Right lobe of liver (tissue), 6 donors: Measurements from ENCODE around the gene NFIA. TPM values are rescaled to one million over a fixed set of nuclear protein-coding genes. Genes with fewer than 3 reads are reported as not detected.

Experiments
- ATAC-seq, 4 donors: fragments of 200-7000 bp; cut with Tn5 transposase; one replicate each; pipeline ENCODE4 v1.9.1; 2020; ENCODE audit warnings: mild to moderate bottlenecking in 4 of 4, moderate library complexity in 4 of 4
- DNase-seq, 3 donors: peaks; one replicate each; pipeline ENCODE4 v3.0.0-alpha.2; 2020
- H3K27ac ChIP-seq, 3 donors: fragments of 200-600 bp; one replicate each; pipeline ENCODE4 v1.8.0; 2022
- H3K27me3 ChIP-seq, 2 donors: fragments of 200-600 bp; one replicate each; pipeline ENCODE4 v1.8.0; 2022
- H3K36me3 ChIP-seq, 4 donors: fragments of 200-600 bp; sonication (generic) in 1 of 4; one replicate each; pipeline versions ENCODE4 v1.5.1 to v1.8.0; 2017 to 2022; ENCODE audit warnings: control low read depth in 1 of 4
- H3K4me1 ChIP-seq, 4 donors: fragments of 200-600 bp; sonication (generic) in 1 of 4; one replicate each; pipeline versions ENCODE4 v1.5.1 to v1.8.0; 2017 to 2022; ENCODE audit warnings: control low read depth in 1 of 4
- H3K4me3 ChIP-seq, 3 donors: fragments of 200-600 bp; one replicate each; pipeline ENCODE4 v1.8.0; 2022
- H3K9me3 ChIP-seq, 4 donors: fragments of 200-600 bp; sonication (generic) in 1 of 4; one replicate each; pipeline versions ENCODE4 v1.5.1 to v1.8.0; 2017 to 2022; ENCODE audit warnings: control low read depth in 1 of 4
- CTCF ChIP-seq, 4 donors: fragments of 200-600 bp in 3 of 4; fragments of 450-650 bp in 1 of 4; IDR thresholded peaks; one replicate each; pipeline versions ENCODE4 v1.5.1 to v1.8.0; 2016 to 2022; ENCODE audit warnings: antibody characterized with exemption in 4 of 4, mild to moderate bottlenecking in 2 of 4
- POLR2A ChIP-seq: fragments of 450-650 bp; IDR thresholded peaks from one replicate; pipeline ENCODE4 v1.6.1; 2017; ENCODE audit warnings: antibody characterized with exemption, mild to moderate bottlenecking
- WGBS: methylation state at CpG from one replicate; pipeline ENCODE4 v1.1.6; 2018; ENCODE audit warnings: low coverage, low lambda C conversion rate; ENCODE audit not compliant: insufficient coverage; ENCODE audit errors: missing lambda C conversion rate; 5-methylcytosine and 5-hydroxymethylcytosine counted together
- intact Hi-C, 2 donors: fragments of 100-400 bp; cut with DNase I; formaldehyde crosslinking; loops; one replicate each; pipeline versions ENCODE4 v1.11.2 to v1.14.1; 2022
- total RNA-seq, 6 experiments: library from RNA; depleted of rRNA in 2 of 6; stranded (reverse); fragments of >200 nt in 2 of 6; fragmentation: NEBNext Ultra II Directional in 3 of 6; extraction: Animal tissue kit (Norgen Biotek cat#: 25700) in 3 of 6; gene quantifications; one replicate each; pipeline versions ENCODE4 v1.1.0 to v1.2.4, GENCODE V29; 2016 to 2023
- donor health status: DM: no; HTN: yes; CAD: no.
- donor health status: DM: no; HTN: no; CAD: no.
- donor health status: DM: no; HTN: no; CAD: no.
- donor health status: DM: no; HTN: yes; CAD: no.
- donor health status: DM: no; HTN: yes; CAD: no.

The NFIA gene
- total RNA-seq, 6 experiments from 2014 or later: 36.7 to 97.2 (median 57.9) TPM

GRCh38 chr1:61506236-61506635, 423.9 kb downstream of the NFIA start:
- Histone ChIP-seq H3K36me3 (no peaks in the 10 kb centered on the region), H3K27ac (no peak overlapping the region), H3K4me1 (no peaks in the 10 kb centered on the region), H3K9me3 (no peaks in the 10 kb centered on the region), H3K27me3 (no peaks in the 10 kb centered on the region), H3K4me3 (no peak overlapping the region)
- WGBS: 91% methylated on average over 2 of the region's 2 CpGs
- ATAC-seq (no peak), DNase-seq (no peak)
- TF ChIP-seq CTCF (IDR thresholded peaks at IDR 0.05) (no peak), POLR2A (no peak)
- intact Hi-C loops: no loop called here

- Histone ChIP-seq H3K4me1 (no peaks in the 10 kb centered on the region), H3K4me3 (no peak overlapping the region), H3K9me3 (no peaks in the 10 kb centered on the region), H3K36me3 (no peaks in the 10 kb centered on the region), H3K27ac (no peak overlapping the region), H3K27me3 (no peaks in the 10 kb centered on the region)
- TF ChIP-seq POLR2A (no peak), CTCF (IDR thresholded peaks at IDR 0.05) (no peak)
- DNase-seq: no peak
- ATAC-seq: no peak
- intact Hi-C loops: no loop called here
- WGBS: 78% methylated on average over 4 of the region's 4 CpGs
Measured at GRCh38 chr1:61506944-61507500, 424.7 kb downstream of the NFIA start.
